Muscle of leg (tissue), 11 donors: ENCODE data around the gene DENND6A. TPM values are rescaled to one million over a fixed set of nuclear protein-coding genes. Genes with fewer than 3 reads are reported as not detected.
"Not testable (repeated sequence)": the region's sequence is repeated elsewhere in the genome, so short reads cannot be mapped to it uniquely, and the experiment has no call there.

Experiments
- DNase-seq: peaks from one replicate; pipeline ENCODE4 v3.0.0; 2013
- H3K27ac ChIP-seq: one replicate; pipeline ENCODE4 v1.5.1; 2013; ENCODE audit warnings: mild to moderate bottlenecking, low read length, control low read depth
- H3K27me3 ChIP-seq: one replicate; pipeline ENCODE4 v1.6.1; 2013; ENCODE audit warnings: low read length; ENCODE audit not compliant: control insufficient read depth, insufficient read depth
- H3K36me3 ChIP-seq: one replicate; pipeline ENCODE4 v1.6.1; 2013; ENCODE audit warnings: low read length; ENCODE audit not compliant: control insufficient read depth, insufficient read depth
- H3K4me1 ChIP-seq: one replicate; pipeline ENCODE4 v1.6.1; 2013; ENCODE audit warnings: low read length; ENCODE audit not compliant: control insufficient read depth, insufficient read depth
- H3K4me3 ChIP-seq: one replicate; pipeline ENCODE4 v1.5.1; 2013; ENCODE audit warnings: low read length, control low read depth
- H3K9me3 ChIP-seq: replicated peaks from 2 replicates; pipeline ENCODE4 v1.6.1; 2013; ENCODE audit warnings: low read depth, low read length; ENCODE audit not compliant: control insufficient read depth
- WGBS: methylation state at CpG from one replicate; pipeline ENCODE4 v1.1.5; 2013; ENCODE audit warnings: missing lambda C conversion rate; ENCODE audit not compliant: insufficient coverage; 5-methylcytosine and 5-hydroxymethylcytosine counted together
- polyA plus RNA-seq, 8 donors: library from polyadenylated mRNA; unstranded; fragments of 120-200 nt; gene quantifications; one replicate each; pipeline versions ENCODE4 v1.2.1 to v1.2.3, GENCODE V29; 2013; ENCODE audit warnings: inconsistent platforms in 1 of 8, low replicate concordance in 1 of 8; ENCODE audit not compliant: insufficient read length in 8 of 8, insufficient read depth in 1 of 8
- total RNA-seq: library from RNA; stranded (reverse); fragments of 120-200 nt; gene quantifications from one replicate; pipeline ENCODE4 v1.2.4, GENCODE V29; 2013

Gene DENND6A
- total and polyA plus RNA-seq, 9 donors = 11.5 to 17.7 (median 13.6) TPM

GRCh38 chr3:57699591-57699990 is 6.7 kb upstream of the DENND6A start:
- Histone ChIP-seq H3K4me1 (no peaks in the 10 kb centered on the region), H3K27ac (no peak overlapping the region), H3K27me3 (no peaks in the 10 kb centered on the region), H3K36me3 (no peaks in the 10 kb centered on the region), H3K4me3 (no peak overlapping the region), H3K9me3 (no peaks in the 10 kb centered on the region)
- WGBS = no CpG with 5 or more reads among the region's 2 CpGs
- no peak for DNase-seq

DNA sequence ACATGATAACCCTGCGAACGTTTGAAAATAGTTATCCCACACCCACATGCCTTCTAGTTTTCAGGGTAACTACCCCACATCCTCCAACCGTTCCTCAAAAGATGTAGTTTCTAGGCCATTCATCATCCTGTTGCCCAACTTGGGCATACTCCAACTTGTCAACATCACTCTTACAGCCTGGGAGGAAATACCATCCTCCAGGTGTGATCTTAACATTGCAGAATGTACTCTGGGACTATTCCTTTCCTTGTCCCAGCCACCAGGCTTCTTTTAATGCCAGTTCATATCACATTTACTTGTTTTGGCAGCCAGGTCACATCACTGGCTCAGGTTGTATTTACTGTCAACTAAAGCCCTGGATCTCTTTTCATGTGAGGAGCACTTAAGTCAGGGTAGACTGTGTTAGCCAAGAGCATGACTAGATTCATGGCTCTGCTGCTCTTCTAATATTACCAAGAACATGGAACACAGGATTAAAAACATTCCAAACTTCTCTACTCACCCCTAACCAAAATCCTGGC is 4.0 kb upstream of the DENND6A start:
- WGBS = 48% methylated on average over 3 of the region's 3 CpGs
- DNase-seq = peak; percentile 35
- no peaks in the 10 kb centered on the region for H3K27me3 ChIP-seq
- no peaks in the 10 kb centered on the region for H3K9me3 ChIP-seq
- H3K4me3 ChIP-seq = no peak overlapping the region
- H3K27ac ChIP-seq = no peak overlapping the region
- no peaks in the 10 kb centered on the region for H3K4me1 ChIP-seq
- H3K36me3 ChIP-seq = no peaks in the 10 kb centered on the region

GRCh38 chr3:57694146-57694545 is 1.3 kb upstream of the DENND6A start:
- Histone ChIP-seq H3K4me1 (no peaks in the 10 kb centered on the region), H3K27ac (no peak overlapping the region), H3K4me3 (no peak overlapping the region), H3K27me3 (no peaks in the 10 kb centered on the region), H3K36me3 (no peaks in the 10 kb centered on the region), H3K9me3 (no peaks in the 10 kb centered on the region)
- no peak for DNase-seq
- WGBS = 95% methylated on average over 12 of the region's 13 CpGs

DNA sequence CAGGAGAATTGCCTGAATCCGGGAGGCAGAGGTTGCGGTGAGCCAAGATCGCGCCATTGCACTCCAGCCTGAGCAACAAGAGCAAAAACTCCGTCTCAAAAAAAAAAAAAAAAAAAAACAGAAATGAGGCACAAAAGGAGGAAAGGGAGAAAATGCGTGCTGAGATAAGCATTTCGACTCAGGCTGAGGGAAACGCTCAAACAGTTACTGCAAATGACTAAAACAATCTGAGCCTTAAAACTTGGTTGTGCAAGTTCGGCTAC is 813 bp downstream of the DENND6A start:
- not testable (repeated sequence) for H3K27me3 ChIP-seq, H3K9me3 ChIP-seq, H3K36me3 ChIP-seq, H3K4me1 ChIP-seq, DNase-seq
- WGBS = 0% methylated on average over 2 of the region's 9 CpGs
- Histone ChIP-seq H3K4me3 (peak overlapping the region; percentile 69), H3K27ac (peak overlapping the region; percentile 95)

- Histone ChIP-seq H3K27me3 (no peaks in the 10 kb centered on the region), H3K27ac (peak overlapping the region; percentile 95), H3K36me3 (no peaks in the 10 kb centered on the region), H3K9me3 (no peaks in the 10 kb centered on the region), H3K4me3 (peak overlapping the region; percentile 69), H3K4me1 (peaks cover 4% of the 10 kb centered on the region)
- peak; percentile 43 for DNase-seq
- 19% methylated on average over 7 of the region's 19 CpGs for WGBS
Measured at GRCh38 chr3:57691411-57692132, 1.3 kb downstream of the DENND6A start.

DNA sequence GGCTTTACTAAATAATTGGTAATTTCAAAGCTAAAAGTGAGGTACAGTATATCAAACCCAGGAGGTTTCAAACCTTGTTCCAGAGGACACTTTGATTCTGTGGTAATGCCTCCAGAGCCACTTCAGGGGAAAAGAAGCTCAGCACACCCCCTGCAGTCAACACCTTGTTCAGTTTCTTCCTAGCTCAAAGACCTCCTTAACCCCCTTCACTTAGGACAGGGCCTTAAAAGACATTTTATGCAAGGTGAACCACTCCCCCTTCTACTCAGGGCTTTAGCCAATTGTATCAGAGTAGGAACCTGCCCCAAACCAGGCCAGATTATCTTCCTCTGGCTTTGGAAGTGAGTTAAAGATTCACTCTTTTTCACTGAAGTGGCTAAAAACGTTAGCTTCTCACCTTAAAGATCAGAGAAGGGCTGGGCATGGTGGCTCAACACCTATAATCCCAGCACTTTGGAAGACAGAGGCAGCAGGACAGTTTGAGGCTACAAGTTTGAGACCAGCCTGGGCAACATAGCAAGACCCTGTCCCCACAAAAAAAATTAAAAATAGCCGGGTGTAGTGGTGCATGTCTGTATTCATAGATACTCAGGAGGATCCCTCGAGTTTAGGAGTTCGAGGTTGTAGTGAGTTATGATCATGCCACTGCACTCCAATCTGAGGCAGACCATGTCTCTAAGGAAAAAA is 3.4 kb downstream of the DENND6A start:
- Histone ChIP-seq H3K4me1 (peaks cover 4% of the 10 kb centered on the region), H3K27me3 (no peaks in the 10 kb centered on the region)
- WGBS = no CpG with 5 or more reads among the region's 4 CpGs

GRCh38 chr3:57688291-57688690 is 4.6 kb downstream of the DENND6A start:
- 90% methylated on average over 1 of the region's 3 CpGs for WGBS
- Histone ChIP-seq H3K4me1 (peaks cover 4% of the 10 kb centered on the region), H3K4me3 (no peak overlapping the region), H3K36me3 (peaks cover 2% of the 10 kb centered on the region), H3K27ac (no peak overlapping the region), H3K9me3 (no peaks in the 10 kb centered on the region), H3K27me3 (no peaks in the 10 kb centered on the region)
- DNase-seq = no peak

More for the DNA sequence above, 3.4 kb downstream of the DENND6A start:
- DNase-seq = no peak
- peaks cover 2% of the 10 kb centered on the region for H3K36me3 ChIP-seq
- H3K9me3 ChIP-seq = no peaks in the 10 kb centered on the region
- no peak overlapping the region for H3K4me3 ChIP-seq
- H3K27ac ChIP-seq = no peak overlapping the region

- Histone ChIP-seq H3K4me1 (peaks cover 2% of the 10 kb centered on the region), H3K4me3 (no peak overlapping the region), H3K27ac (no peak overlapping the region), H3K36me3 (peaks cover 17% of the 10 kb centered on the region), H3K9me3 (no peaks in the 10 kb centered on the region), H3K27me3 (no peaks in the 10 kb centered on the region)
- DNase-seq = no peak
- no CpG with 5 or more reads among the region's 2 CpGs for WGBS
Measured at GRCh38 chr3:57683286-57683685, 9.6 kb downstream of the DENND6A start.

DNA sequence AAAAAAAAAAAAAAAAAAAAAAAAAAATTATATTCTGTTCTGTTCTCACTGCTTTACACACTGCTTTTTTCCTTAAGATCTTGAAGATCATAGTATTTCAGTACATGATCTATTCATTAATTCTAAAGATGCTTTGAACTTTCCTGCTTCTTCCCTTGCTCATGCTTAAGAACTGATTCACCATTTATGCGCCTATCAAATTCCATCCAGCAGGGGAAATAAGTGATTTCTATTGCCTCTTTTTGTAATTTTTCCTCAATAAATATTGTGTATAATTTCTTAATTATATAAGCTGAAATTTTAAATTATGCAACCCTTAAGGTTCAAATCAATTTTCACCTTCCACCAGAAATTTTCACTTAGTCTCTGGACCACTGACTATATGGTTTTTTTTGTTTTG is 10.6 kb downstream of the DENND6A start:
- H3K36me3 ChIP-seq = peaks cover 17% of the 10 kb centered on the region
- DNase-seq = no peak
- no peaks in the 10 kb centered on the region for H3K27me3 ChIP-seq
- H3K27ac ChIP-seq = no peak overlapping the region
- H3K4me3 ChIP-seq = no peak overlapping the region
- no peaks in the 10 kb centered on the region for H3K4me1 ChIP-seq
- WGBS = no CpG with 5 or more reads among the region's 1 CpG
- no peaks in the 10 kb centered on the region for H3K9me3 ChIP-seq

GRCh38 chr3:57681691-57682090 is 11.2 kb downstream of the DENND6A start:
- DNase-seq = no peak
- Histone ChIP-seq H3K4me1 (no peaks in the 10 kb centered on the region), H3K27me3 (no peaks in the 10 kb centered on the region), H3K27ac (no peak overlapping the region), H3K4me3 (no peak overlapping the region), H3K9me3 (no peaks in the 10 kb centered on the region), H3K36me3 (peaks cover 17% of the 10 kb centered on the region)
- no CpG with 5 or more reads among the region's 1 CpG for WGBS
